HepG2 (cell line): Measurements from ENCODE around the gene CACNA1G. TPM values are rescaled to one million over a fixed set of nuclear protein-coding genes. Genes with fewer than 3 reads are reported as not detected.

ENCODE experiments used
- BCL6 ChIP-seq: IDR thresholded peaks from 2 replicates; pipeline ENCODE4 v1.6.1; 2016; ENCODE audit warnings: missing genetic modification reagents, missing compliant biosample characterization
- HDAC1 ChIP-seq: sonication (generic); formaldehyde crosslinking; IDR thresholded peaks from 2 replicates; pipeline ENCODE4 v1.5.1; 2020; ENCODE audit warnings: mild to moderate bottlenecking, missing genetic modification reagents
- PHB2 ChIP-seq: fragments of 450-650 bp; IDR thresholded peaks from 2 replicates; pipeline ENCODE4 v1.6.1; 2018; ENCODE audit not compliant: partially characterized antibody
- PPARG ChIP-seq: conservative IDR thresholded peaks from 2 replicates; pipeline ENCODE4 v1.6.1; 2016; ENCODE audit warnings: missing biosample characterization, missing genetic modification reagents
- RNF2 ChIP-seq: fragments of 450-650 bp; conservative IDR thresholded peaks from 2 replicates; pipeline ENCODE4 v1.6.1; 2016; ENCODE audit warnings: low read depth
- RXRB ChIP-seq: IDR thresholded peaks from 2 replicates; pipeline ENCODE4 v1.6.1; 2016; ENCODE audit warnings: borderline replicate concordance, missing genetic modification reagents, missing compliant biosample characterization
- SOX13 ChIP-seq, 3 experiments: fragments of 450-650 bp in 1 of 3; sonication (generic) in 1 of 3; formaldehyde crosslinking in 1 of 3; IDR thresholded peaks in 2 of 3; conservative IDR thresholded peaks in 1 of 3; 2 replicates each; pipeline versions ENCODE4 v1.5.0 to v1.6.1; 2016 to 2020; ENCODE audit warnings: antibody characterized with exemption in 1 of 3, mild to moderate bottlenecking in 1 of 3, missing compliant biosample characterization in 1 of 3, missing genetic modification reagents in 1 of 3, moderate library complexity in 1 of 3
- TEAD2 ChIP-seq: sonication (generic); formaldehyde crosslinking; IDR thresholded peaks from 2 replicates; pipeline ENCODE4 v1.9.0; 2021; ENCODE audit warnings: missing genetic modification reagents
- ZC3H4 ChIP-seq: sonication (generic); formaldehyde crosslinking; IDR thresholded peaks from 2 replicates; pipeline ENCODE4 v1.4.0; 2020; ENCODE audit warnings: missing genetic modification reagents, borderline replicate concordance
- ZNF557 ChIP-seq: sonication (generic); formaldehyde crosslinking; IDR thresholded peaks from 2 replicates; pipeline ENCODE4 v1.4.0; 2020; ENCODE audit warnings: missing genetic modification reagents
- ZNF629 ChIP-seq: sonication (generic); formaldehyde crosslinking; conservative IDR thresholded peaks from 2 replicates; pipeline ENCODE4 v1.5.0; 2020; ENCODE audit warnings: missing genetic modification reagents
- ZNF737 ChIP-seq: sonication (generic); formaldehyde crosslinking; IDR thresholded peaks from 2 replicates; pipeline ENCODE4 v1.5.0; 2020; ENCODE audit warnings: missing genetic modification reagents, mild to moderate bottlenecking, borderline replicate concordance
- ZNF75D ChIP-seq: sonication (generic); formaldehyde crosslinking; IDR thresholded peaks from 2 replicates; pipeline ENCODE4 v1.8.1; 2023; ENCODE audit warnings: missing genetic modification reagents, mild to moderate bottlenecking, borderline replicate concordance
- polyA plus RNA-seq, 8 experiments: library from polyadenylated mRNA; depleted of rRNA in 3 of 8; stranded (reverse) in 7 of 8; unstranded in 1 of 8; fragments of >200 nt; fragmentation: Illumina TruSeq in 4 of 8; extraction: Trizol in 4 of 8; gene quantifications; 2 replicates each; pipeline versions ENCODE4 v1.2.1 to v1.2.3, GENCODE V29; 2011 to 2016; ENCODE audit warnings: low read depth in 4 of 8, missing spikeins in 1 of 8, mixed read lengths in 1 of 8; ENCODE audit not compliant: insufficient read depth in 1 of 8
- total RNA-seq, 5 experiments: library from RNA; depleted of rRNA; stranded (reverse); fragments of >200 nt; fragmentation: Illumina TruSeq; extraction: Trizol; gene quantifications; 2 replicates each; pipeline ENCODE4 v1.2.3, GENCODE V29; 2016; ENCODE audit warnings: low read depth in 1 of 5
- TF ChIP-seq, protein P1 (sequence below): sonication (generic); formaldehyde crosslinking; IDR thresholded peaks from 2 replicates; pipeline ENCODE4 v1.4.0; 2020; ENCODE audit warnings: mild to moderate bottlenecking, missing genetic modification reagents, borderline replicate concordance
- TF ChIP-seq, protein P2 (sequence below): sonication (generic); formaldehyde crosslinking; IDR thresholded peaks from 2 replicates; pipeline ENCODE4 v1.4.0; 2020; ENCODE audit warnings: missing genetic modification reagents
- TF ChIP-seq, protein P3 (sequence below): sonication (generic); formaldehyde crosslinking; IDR thresholded peaks from 2 replicates; pipeline ENCODE4 v1.9.0; 2021; ENCODE audit warnings: missing genetic modification reagents, borderline replicate concordance
- TF ChIP-seq, protein P4 (sequence below): IDR thresholded peaks from 2 replicates; pipeline ENCODE4 v1.6.1; 2016; ENCODE audit warnings: missing compliant biosample characterization, missing genetic modification reagents, borderline replicate concordance

The CACNA1G gene
- total and polyA plus RNA-seq, 2 of the 13 experiments (the other 11 are each of a cell fraction or from before 2014, with no cell fraction given), result 0.02 TPM; not detected in 1

DNA sequence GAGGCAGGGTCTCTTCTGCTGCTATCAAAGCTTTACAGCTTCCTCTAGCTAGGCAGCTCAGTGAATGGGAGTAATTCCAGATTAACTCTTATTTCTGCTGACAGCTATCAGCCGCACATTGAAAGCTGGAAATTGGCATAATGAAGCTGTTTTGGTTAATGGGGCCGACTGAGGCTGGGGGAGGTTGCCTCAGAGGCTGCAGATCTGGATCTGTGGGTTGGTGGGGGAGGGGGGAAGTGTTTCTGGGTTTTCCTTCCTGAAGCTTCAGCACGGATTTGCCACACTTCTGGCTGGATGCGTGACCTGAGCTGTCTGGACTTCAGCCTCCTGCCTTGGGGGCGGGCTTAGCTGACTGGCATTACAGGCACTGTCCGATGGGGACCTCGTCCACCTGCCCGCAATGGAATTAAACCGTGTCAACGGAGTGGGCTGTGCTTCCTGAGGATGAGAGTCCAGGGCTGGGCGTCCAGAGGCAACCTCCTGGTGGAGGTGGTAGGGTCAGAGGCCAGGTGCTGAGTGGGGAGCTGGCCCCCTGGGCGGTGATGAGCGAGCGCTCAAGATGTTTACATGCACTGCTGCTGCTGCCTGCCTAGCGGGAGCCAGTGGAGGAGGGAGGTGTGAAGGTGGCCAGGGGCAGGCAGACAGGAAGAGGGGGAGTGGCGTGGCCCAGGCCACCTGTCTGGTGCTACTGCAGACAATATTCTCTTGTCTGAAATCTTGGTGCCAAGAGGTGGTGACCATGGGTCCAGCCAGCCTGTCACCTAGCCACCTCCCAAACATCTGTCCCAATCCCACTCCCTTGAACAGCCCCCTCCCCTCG lies 67.5 kb downstream of the CACNA1G start (continued):
- TF ChIP-seq, protein P1, sequence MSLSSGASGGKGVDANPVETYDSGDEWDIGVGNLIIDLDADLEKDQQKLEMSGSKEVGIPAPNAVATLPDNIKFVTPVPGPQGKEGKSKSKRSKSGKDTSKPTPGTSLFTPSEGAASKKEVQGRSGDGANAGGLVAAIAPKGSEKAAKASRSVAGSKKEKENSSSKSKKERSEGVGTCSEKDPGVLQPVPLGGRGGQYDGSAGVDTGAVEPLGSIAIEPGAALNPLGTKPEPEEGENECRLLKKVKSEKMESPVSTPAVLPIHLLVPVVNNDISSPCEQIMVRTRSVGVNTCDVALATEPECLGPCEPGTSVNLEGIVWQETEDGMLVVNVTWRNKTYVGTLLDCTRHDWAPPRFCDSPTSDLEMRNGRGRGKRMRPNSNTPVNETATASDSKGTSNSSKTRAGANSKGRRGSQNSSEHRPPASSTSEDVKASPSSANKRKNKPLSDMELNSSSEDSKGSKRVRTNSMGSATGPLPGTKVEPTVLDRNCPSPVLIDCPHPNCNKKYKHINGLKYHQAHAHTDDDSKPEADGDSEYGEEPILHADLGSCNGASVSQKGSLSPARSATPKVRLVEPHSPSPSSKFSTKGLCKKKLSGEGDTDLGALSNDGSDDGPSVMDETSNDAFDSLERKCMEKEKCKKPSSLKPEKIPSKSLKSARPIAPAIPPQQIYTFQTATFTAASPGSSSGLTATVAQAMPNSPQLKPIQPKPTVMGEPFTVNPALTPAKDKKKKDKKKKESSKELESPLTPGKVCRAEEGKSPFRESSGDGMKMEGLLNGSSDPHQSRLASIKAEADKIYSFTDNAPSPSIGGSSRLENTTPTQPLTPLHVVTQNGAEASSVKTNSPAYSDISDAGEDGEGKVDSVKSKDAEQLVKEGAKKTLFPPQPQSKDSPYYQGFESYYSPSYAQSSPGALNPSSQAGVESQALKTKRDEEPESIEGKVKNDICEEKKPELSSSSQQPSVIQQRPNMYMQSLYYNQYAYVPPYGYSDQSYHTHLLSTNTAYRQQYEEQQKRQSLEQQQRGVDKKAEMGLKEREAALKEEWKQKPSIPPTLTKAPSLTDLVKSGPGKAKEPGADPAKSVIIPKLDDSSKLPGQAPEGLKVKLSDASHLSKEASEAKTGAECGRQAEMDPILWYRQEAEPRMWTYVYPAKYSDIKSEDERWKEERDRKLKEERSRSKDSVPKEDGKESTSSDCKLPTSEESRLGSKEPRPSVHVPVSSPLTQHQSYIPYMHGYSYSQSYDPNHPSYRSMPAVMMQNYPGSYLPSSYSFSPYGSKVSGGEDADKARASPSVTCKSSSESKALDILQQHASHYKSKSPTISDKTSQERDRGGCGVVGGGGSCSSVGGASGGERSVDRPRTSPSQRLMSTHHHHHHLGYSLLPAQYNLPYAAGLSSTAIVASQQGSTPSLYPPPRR, result peak; percentile 87
- TF ChIP-seq ZNF629 (CRISPR knock-in tag), result no peak
- TF ChIP-seq SOX13 (IDR thresholded peaks at IDR 0.05), result no peak
- peak in 1 of 2 experiments; percentile 43; a peak in 1 of 4 replicates for TF ChIP-seq SOX13 (CRISPR knock-in tag; conservative IDR thresholded peaks at IDR 0.05 in 1 of 2, IDR thresholded peaks at IDR 0.05 in 1 of 2)
- no peak for TF ChIP-seq ZNF557 (CRISPR knock-in tag)
- TF ChIP-seq, protein P2, sequence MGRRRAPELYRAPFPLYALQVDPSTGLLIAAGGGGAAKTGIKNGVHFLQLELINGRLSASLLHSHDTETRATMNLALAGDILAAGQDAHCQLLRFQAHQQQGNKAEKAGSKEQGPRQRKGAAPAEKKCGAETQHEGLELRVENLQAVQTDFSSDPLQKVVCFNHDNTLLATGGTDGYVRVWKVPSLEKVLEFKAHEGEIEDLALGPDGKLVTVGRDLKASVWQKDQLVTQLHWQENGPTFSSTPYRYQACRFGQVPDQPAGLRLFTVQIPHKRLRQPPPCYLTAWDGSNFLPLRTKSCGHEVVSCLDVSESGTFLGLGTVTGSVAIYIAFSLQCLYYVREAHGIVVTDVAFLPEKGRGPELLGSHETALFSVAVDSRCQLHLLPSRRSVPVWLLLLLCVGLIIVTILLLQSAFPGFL (CRISPR knock-in tag), result no peak
- TF ChIP-seq PHB2, result no peak
- TF ChIP-seq RNF2, result peak; percentile 93
- TF ChIP-seq HDAC1, result peak; percentile 85
- TF ChIP-seq TEAD2 (CRISPR knock-in tag), result no peak
- TF ChIP-seq ZNF75D, result no peak
- TF ChIP-seq, protein P3, sequence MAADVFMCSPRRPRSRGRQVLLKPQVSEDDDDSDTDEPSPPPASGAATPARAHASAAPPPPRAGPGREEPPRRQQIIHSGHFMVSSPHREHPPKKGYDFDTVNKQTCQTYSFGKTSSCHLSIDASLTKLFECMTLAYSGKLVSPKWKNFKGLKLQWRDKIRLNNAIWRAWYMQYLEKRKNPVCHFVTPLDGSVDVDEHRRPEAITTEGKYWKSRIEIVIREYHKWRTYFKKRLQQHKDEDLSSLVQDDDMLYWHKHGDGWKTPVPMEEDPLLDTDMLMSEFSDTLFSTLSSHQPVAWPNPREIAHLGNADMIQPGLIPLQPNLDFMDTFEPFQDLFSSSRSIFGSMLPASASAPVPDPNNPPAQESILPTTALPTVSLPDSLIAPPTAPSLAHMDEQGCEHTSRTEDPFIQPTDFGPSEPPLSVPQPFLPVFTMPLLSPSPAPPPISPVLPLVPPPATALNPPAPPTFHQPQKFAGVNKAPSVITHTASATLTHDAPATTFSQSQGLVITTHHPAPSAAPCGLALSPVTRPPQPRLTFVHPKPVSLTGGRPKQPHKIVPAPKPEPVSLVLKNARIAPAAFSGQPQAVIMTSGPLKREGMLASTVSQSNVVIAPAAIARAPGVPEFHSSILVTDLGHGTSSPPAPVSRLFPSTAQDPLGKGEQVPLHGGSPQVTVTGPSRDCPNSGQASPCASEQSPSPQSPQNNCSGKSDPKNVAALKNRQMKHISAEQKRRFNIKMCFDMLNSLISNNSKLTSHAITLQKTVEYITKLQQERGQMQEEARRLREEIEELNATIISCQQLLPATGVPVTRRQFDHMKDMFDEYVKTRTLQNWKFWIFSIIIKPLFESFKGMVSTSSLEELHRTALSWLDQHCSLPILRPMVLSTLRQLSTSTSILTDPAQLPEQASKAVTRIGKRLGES, result no peak
- peak; percentile 80 for TF ChIP-seq RXRB (CRISPR knock-in tag)
- 0 out of 2 replicates have a peak, but pooled peaks have one; percentile 38 for TF ChIP-seq PPARG (CRISPR knock-in tag)
- TF ChIP-seq, protein P4, sequence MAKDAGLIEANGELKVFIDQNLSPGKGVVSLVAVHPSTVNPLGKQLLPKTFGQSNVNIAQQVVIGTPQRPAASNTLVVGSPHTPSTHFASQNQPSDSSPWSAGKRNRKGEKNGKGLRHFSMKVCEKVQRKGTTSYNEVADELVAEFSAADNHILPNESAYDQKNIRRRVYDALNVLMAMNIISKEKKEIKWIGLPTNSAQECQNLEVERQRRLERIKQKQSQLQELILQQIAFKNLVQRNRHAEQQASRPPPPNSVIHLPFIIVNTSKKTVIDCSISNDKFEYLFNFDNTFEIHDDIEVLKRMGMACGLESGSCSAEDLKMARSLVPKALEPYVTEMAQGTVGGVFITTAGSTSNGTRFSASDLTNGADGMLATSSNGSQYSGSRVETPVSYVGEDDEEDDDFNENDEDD (CRISPR knock-in tag), result peak; percentile 72; the same call in 1 of the 2 replicates
- TF ChIP-seq ZC3H4 (CRISPR knock-in tag), result no peak
- no peak for TF ChIP-seq ZNF737 (CRISPR knock-in tag)
- no peak; the same call in 1 of the 2 replicates for TF ChIP-seq BCL6 (CRISPR knock-in tag)
